HepG2 (cell line): ENCODE measurements around the gene PFN1. TPM values are rescaled to one million over a fixed set of nuclear protein-coding genes. Genes with fewer than 3 reads are reported as not detected.

ENCODE experiments used
- ATF3 ChIP-seq: sonication (generic); formaldehyde crosslinking; IDR thresholded peaks from 2 replicates; pipeline ENCODE4 v1.4.0; 2020; ENCODE audit warnings: missing genetic modification reagents
- CEBPG ChIP-seq: IDR thresholded peaks from 2 replicates; pipeline ENCODE4 v1.6.1; 2016
- CERS6 ChIP-seq: sonication (generic); formaldehyde crosslinking; IDR thresholded peaks from 2 replicates; pipeline ENCODE4 v1.5.0; 2020; ENCODE audit warnings: missing genetic modification reagents
- CREB1 ChIP-seq, 2 experiments: fragments of 450-650 bp in 1 of 2; IDR thresholded peaks; 2 replicates each; pipeline ENCODE4 v1.6.1; 2016 to 2017; ENCODE audit warnings: control low read depth in 1 of 2, mild to moderate bottlenecking in 1 of 2, missing compliant biosample characterization in 1 of 2, missing genetic modification characterization in 1 of 2
- FOXO1 ChIP-seq: sonication (generic); formaldehyde crosslinking; IDR thresholded peaks from 2 replicates; pipeline ENCODE4 v1.4.0; 2020; ENCODE audit warnings: missing genetic modification reagents
- GABPB1 ChIP-seq: IDR thresholded peaks from 2 replicates; pipeline ENCODE4 v1.6.1; 2016; ENCODE audit warnings: mild to moderate bottlenecking, missing genetic modification reagents, moderate library complexity, missing compliant biosample characterization
- HMGA1 ChIP-seq: sonication (generic); formaldehyde crosslinking; conservative IDR thresholded peaks from 2 replicates; pipeline ENCODE4 v1.4.0; 2020; ENCODE audit warnings: missing genetic modification reagents
- KDM2A ChIP-seq: sonication (generic); formaldehyde crosslinking; IDR thresholded peaks from 2 replicates; pipeline ENCODE4 v1.4.0; 2020; ENCODE audit warnings: low read depth, missing genetic modification reagents, borderline replicate concordance
- KDM6A ChIP-seq: IDR thresholded peaks from 2 replicates; pipeline ENCODE4 v1.6.1; 2016; ENCODE audit warnings: low read depth
- KLF11 ChIP-seq: IDR thresholded peaks from 2 replicates; pipeline ENCODE4 v1.6.1; 2016; ENCODE audit warnings: missing compliant biosample characterization
- NFAT5 ChIP-seq: sonication (generic); formaldehyde crosslinking; IDR thresholded peaks from 2 replicates; pipeline ENCODE4 v1.4.0; 2020; ENCODE audit warnings: missing genetic modification reagents
- PAX8 ChIP-seq: sonication (generic); formaldehyde crosslinking; IDR thresholded peaks from 2 replicates; pipeline ENCODE4 v1.8.0; 2022; ENCODE audit warnings: mild to moderate bottlenecking, missing genetic modification reagents, borderline replicate concordance
- PHF21A ChIP-seq: sonication (generic); formaldehyde crosslinking; IDR thresholded peaks from 2 replicates; pipeline ENCODE4 v1.5.0; 2020; ENCODE audit warnings: mild to moderate bottlenecking, missing genetic modification reagents
- RFX5 ChIP-seq: IDR thresholded peaks from 2 replicates; pipeline ENCODE4 v1.6.1; 2011; ENCODE audit warnings: low read depth, low read length, improper control_type of control experiment
- ZMAT5 ChIP-seq: sonication (generic); formaldehyde crosslinking; IDR thresholded peaks from 2 replicates; pipeline ENCODE4 v1.5.0; 2020; ENCODE audit warnings: mild to moderate bottlenecking, low read depth, missing genetic modification reagents, borderline replicate concordance
- ZNF256 ChIP-seq: sonication (generic); formaldehyde crosslinking; conservative IDR thresholded peaks from 2 replicates; pipeline ENCODE4 v1.4.0; 2020; ENCODE audit warnings: missing genetic modification reagents
- ZNF260 ChIP-seq: sonication (generic); formaldehyde crosslinking; IDR thresholded peaks from 2 replicates; pipeline ENCODE4 v1.4.0; 2020; ENCODE audit warnings: missing genetic modification reagents, low read depth, mild to moderate bottlenecking, borderline replicate concordance
- ZNF333 ChIP-seq: sonication (generic); formaldehyde crosslinking; IDR thresholded peaks from 2 replicates; pipeline ENCODE4 v1.4.0; 2020; ENCODE audit warnings: mild to moderate bottlenecking, missing genetic modification reagents, borderline replicate concordance
- ZNF563 ChIP-seq: sonication (generic); formaldehyde crosslinking; IDR thresholded peaks from 2 replicates; pipeline ENCODE4 v1.8.0; 2022; ENCODE audit warnings: mild to moderate bottlenecking, moderate library complexity, missing genetic modification reagents
- polyA plus RNA-seq, 8 experiments: library from polyadenylated mRNA; depleted of rRNA in 3 of 8; stranded (reverse) in 7 of 8; unstranded in 1 of 8; fragments of >200 nt; fragmentation: Illumina TruSeq in 4 of 8; extraction: Trizol in 4 of 8; gene quantifications; 2 replicates each; pipeline versions ENCODE4 v1.2.1 to v1.2.3, GENCODE V29; 2011 to 2016; ENCODE audit warnings: low read depth in 4 of 8, missing spikeins in 1 of 8, mixed read lengths in 1 of 8; ENCODE audit not compliant: insufficient read depth in 1 of 8
- total RNA-seq, 5 experiments: library from RNA; depleted of rRNA; stranded (reverse); fragments of >200 nt; fragmentation: Illumina TruSeq; extraction: Trizol; gene quantifications; 2 replicates each; pipeline ENCODE4 v1.2.3, GENCODE V29; 2016; ENCODE audit warnings: low read depth in 1 of 5

Gene PFN1
- total and polyA plus RNA-seq, 2 of the 13 experiments (the other 11 are each of a cell fraction or from before 2014, with no cell fraction given) = 494 to 613 TPM

- 0 out of 2 replicates have a peak, but pooled peaks have one; percentile 27 for TF ChIP-seq KDM2A (CRISPR knock-in tag)
- no peak for TF ChIP-seq ATF3 (CRISPR knock-in tag)
- no peak for TF ChIP-seq ZNF256 (CRISPR knock-in tag)
- no peak for TF ChIP-seq ZNF333
- no peak for TF ChIP-seq HMGA1 (CRISPR knock-in tag)
- TF ChIP-seq KDM6A (CRISPR knock-in tag) = no peak
- no peak for TF ChIP-seq CERS6 (CRISPR knock-in tag)
- peak; percentile 17; the same call in 1 of the 2 replicates for TF ChIP-seq CEBPG
- no peak for TF ChIP-seq KLF11
- TF ChIP-seq PHF21A (CRISPR knock-in tag) = peak; percentile 46; the same call in 1 of the 2 replicates
- no peak for TF ChIP-seq NFAT5 (CRISPR knock-in tag)
- TF ChIP-seq CREB1 (IDR thresholded peaks at IDR 0.05) = 0 out of 2 replicates have a peak, but pooled peaks have one; percentile 5
- TF ChIP-seq CREB1 (CRISPR knock-in tag; IDR thresholded peaks at IDR 0.05) = peak; percentile 41; the same call in 1 of the 2 replicates
- peak; percentile 88 for TF ChIP-seq GABPB1 (CRISPR knock-in tag)
- 0 out of 2 replicates have a peak, but pooled peaks have one; percentile 46 for TF ChIP-seq RFX5
- TF ChIP-seq ZNF260 (CRISPR knock-in tag) = no peak
- no peak for TF ChIP-seq ZNF563 (CRISPR knock-in tag)
- no peak for TF ChIP-seq PAX8 (CRISPR knock-in tag)
- no peak for TF ChIP-seq FOXO1 (CRISPR knock-in tag)
- no peak for TF ChIP-seq ZMAT5
Measured at GRCh38 chr17:4939796-4940554, 8.4 kb downstream of the PFN1 start, which contains the start of the genes RNF167 and SLC25A11 (continued).
